NCI-H82 treated with DMSO at 0.1 percent for 48 hours (cell line): Measurements from ENCODE around the gene C1orf159.
"Not testable (repeated sequence)": the region's sequence is repeated elsewhere in the genome, so short reads cannot be mapped to it uniquely, and the experiment has no call there.

ENCODE experiments used
- DNase-seq: peaks from one replicate; lab custom pipeline; 2025; ENCODE audit not compliant: unreplicated experiment; lab: John Stamatoyannopoulos, UW

Gene C1orf159

GRCh38 chr1:1069711-1070676 is 45.9 kb downstream of the C1orf159 start:
- DNase-seq, result no peak

GRCh38 chr1:1069056-1069710 is 46.7 kb downstream of the C1orf159 start:
- peak; percentile 21 for DNase-seq

GRCh38 chr1:1068517-1069055 is 47.3 kb downstream of the C1orf159 start:
- DNase-seq, result no peak

- DNase-seq, result no peak
These were observed 47.9 kb downstream of the C1orf159 start for GRCh38 chr1:1067860-1068516.

GRCh38 chr1:1067284-1067859 is 48.5 kb downstream of the C1orf159 start:
- DNase-seq, result no peak

GRCh38 chr1:1066403-1067283 is 49.2 kb downstream of the C1orf159 start:
- DNase-seq, result no peak

GRCh38 chr1:1065940-1066304 is 50.0 kb downstream of the C1orf159 start:
- not testable (repeated sequence) for DNase-seq

GRCh38 chr1:1065265-1065939 is 50.5 kb downstream of the C1orf159 start:
- DNase-seq, result no peak

GRCh38 chr1:1063945-1064831 is 51.7 kb downstream of the C1orf159 start:
- no peak for DNase-seq

GRCh38 chr1:1063261-1063944 is 52.5 kb downstream of the C1orf159 start:
- no peak for DNase-seq

GRCh38 chr1:1062348-1063163 is 53.3 kb downstream of the C1orf159 start:
- DNase-seq, result no peak

- DNase-seq, result no peak
These were observed 54.1 kb downstream of the C1orf159 start for GRCh38 chr1:1061682-1062345.

- no peak for DNase-seq
These were observed 55.4 kb downstream of the C1orf159 start for GRCh38 chr1:1060281-1061000.

- DNase-seq, result peak; percentile 39
These were observed 56.2 kb downstream of the C1orf159 start for GRCh38 chr1:1059494-1060280.

- DNase-seq, result no peak
These were observed 56.9 kb downstream of the C1orf159 start for GRCh38 chr1:1058921-1059493.
